SJCRH30 (cell line): Measurements from ENCODE around the gene UNC119B. TPM values are rescaled to one million over a fixed set of nuclear protein-coding genes. Genes with fewer than 3 reads are reported as not detected.
"Not testable (repeated sequence)": the region's sequence is repeated elsewhere in the genome, so short reads cannot be mapped to it uniquely, and the experiment has no call there.

ENCODE experiments used
- DNase-seq, 2 experiments: peaks; one replicate each; pipeline ENCODE4 v3.0.0-alpha.2; 2015 to 2020
- H3K27ac ChIP-seq: fragments of 250-450 bp; sonication (Bioruptor Pico); 2 replicates; pipeline ENCODE4 v1.5.1; 2020; ENCODE audit warnings: mild to moderate bottlenecking, moderate library complexity
- H3K27me3 ChIP-seq: fragments of 250-450 bp; sonication (Bioruptor Pico); 2 replicates; pipeline ENCODE4 v1.5.1; 2020; ENCODE audit warnings: mild to moderate bottlenecking, moderate library complexity
- H3K36me3 ChIP-seq: fragments of 250-450 bp; sonication (Bioruptor Pico); 2 replicates; pipeline ENCODE4 v1.5.1; 2020; ENCODE audit warnings: mild to moderate bottlenecking, moderate library complexity
- H3K4me1 ChIP-seq: fragments of 250-450 bp; sonication (Bioruptor Pico); 2 replicates; pipeline ENCODE4 v1.5.1; 2020; ENCODE audit warnings: mild to moderate bottlenecking, moderate library complexity
- H3K4me3 ChIP-seq: fragments of 250-450 bp; sonication (Bioruptor Pico); 2 replicates; pipeline ENCODE4 v1.5.1; 2020; ENCODE audit warnings: mild to moderate bottlenecking, moderate library complexity
- H3K9me3 ChIP-seq: fragments of 250-450 bp; sonication (Bioruptor Pico); replicated peaks from 2 replicates; pipeline ENCODE4 v1.5.1; 2020; ENCODE audit warnings: mild to moderate bottlenecking, moderate library complexity
- total RNA-seq: library from RNA; depleted of rRNA; stranded (reverse); fragments of >200 nt; shearing (Covaris generic); gene quantifications from 2 replicates; pipeline ENCODE4 v1.2.3, GENCODE V29; 2014

UNC119B gene
- total RNA-seq, 1 experiment from 2014 or later: 20.2 TPM

DNA sequence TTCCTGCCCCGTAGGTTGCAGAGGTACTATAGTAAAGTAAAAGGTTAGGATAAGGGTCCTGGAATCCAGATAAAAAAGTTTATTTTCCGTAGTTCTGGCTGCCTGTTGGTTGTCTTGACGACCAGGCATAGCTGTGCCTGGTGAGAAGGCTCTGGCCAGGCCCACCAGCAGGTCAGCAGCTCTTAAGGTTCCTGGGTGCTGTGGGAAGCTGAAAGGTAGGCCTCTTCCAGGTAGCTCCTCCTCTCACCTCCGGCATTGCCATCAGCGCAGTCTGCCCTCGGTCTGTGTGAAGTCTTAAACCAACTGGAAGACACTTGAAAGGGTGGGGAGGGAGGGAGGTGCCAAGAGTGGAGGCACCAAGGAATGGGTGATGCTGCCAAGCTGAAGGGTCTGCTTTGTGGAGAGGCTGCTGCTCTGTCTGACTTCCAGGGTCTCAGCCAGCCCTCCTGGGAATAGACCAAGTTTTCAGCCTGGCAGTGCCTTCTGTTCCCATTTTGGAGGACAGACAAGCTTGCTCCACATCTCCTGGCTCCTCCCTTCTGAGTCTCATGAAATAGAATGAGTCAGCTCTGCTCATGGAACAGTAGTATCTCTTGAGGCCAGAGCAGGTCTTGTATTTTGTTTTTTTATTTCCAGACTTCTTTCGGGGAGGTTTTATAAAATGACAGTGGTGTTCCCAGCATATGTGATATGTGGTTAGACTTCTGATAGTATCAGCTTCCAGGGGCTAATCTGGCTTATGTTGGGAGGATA, 10.2 kb downstream of the UNC119B start:
- Histone ChIP-seq H3K27ac (no peak overlapping the region), H3K4me3 (no peak overlapping the region), H3K36me3 (peaks cover 24% of the 10 kb centered on the region), H3K4me1 (no peaks in the 10 kb centered on the region), H3K9me3 (no peaks in the 10 kb centered on the region), H3K27me3 (no peaks in the 10 kb centered on the region)
- no peak for DNase-seq

DNA sequence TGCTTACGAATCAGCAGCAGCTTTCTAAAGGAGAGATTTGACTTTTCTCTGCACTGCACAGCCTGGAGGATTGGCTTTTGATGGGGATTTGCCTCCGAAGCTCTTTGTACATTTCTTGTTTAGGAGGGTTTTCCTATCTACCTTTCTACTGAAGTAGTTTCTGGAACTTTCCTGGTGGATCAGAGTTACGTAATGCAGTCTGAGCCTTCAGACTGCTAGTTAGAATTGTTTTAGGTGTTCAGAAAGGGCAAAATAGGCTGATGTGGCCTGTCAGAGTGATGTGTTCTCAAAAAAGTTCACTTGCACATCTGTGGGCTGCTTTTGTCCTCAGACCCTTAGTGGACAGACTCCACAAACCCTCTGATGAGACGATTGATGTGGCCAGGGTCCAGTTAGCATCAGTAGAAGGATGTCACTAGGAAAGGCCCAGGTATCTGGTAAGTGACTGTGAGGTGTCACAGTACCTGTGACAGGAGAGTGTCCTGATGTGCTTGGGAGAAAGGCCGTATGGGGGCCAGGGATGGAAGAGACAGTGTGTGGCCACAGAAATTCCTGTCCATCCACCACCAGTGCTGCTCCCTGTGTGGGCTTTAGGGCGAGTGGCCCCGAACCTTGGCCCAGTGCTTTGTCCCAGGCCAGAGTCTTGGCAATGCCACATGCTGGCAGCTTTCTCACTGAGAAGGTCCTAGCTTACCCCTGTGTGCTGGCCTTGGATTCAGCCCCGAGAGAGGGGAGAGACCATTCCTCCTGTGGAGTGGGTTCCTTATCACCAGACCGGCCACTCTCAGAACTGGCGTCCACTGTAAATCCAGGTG, 10.9 kb downstream of the UNC119B start:
- Histone ChIP-seq H3K4me1 (no peaks in the 10 kb centered on the region), H3K27me3 (no peaks in the 10 kb centered on the region), H3K36me3 (peaks cover 21% of the 10 kb centered on the region), H3K9me3 (no peaks in the 10 kb centered on the region), H3K27ac (no peak overlapping the region), H3K4me3 (no peak overlapping the region)
- no peak for DNase-seq

DNA sequence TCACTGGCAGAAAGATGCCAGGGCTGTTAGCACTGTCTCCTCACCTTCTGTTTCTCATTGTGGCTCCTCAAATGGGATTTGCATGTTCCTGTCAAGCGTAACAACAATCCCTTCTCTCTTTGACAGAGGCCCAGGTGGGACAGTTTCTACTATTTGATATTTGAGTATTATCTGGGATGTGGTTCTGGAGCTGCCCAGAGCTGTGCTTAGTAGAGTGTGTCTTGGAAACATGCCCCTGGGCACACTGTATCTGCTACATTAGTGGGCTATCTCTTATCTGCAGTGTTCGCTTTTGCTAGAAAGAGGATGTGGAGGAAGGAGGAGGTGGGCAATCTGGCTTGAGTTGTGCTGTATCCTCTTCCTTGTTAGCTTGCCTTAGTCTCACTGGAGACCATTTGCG, 11.6 kb downstream of the UNC119B start:
- H3K4me1 ChIP-seq: no peaks in the 10 kb centered on the region
- no peaks in the 10 kb centered on the region for H3K9me3 ChIP-seq
- no peak for DNase-seq
- H3K27me3 ChIP-seq: no peaks in the 10 kb centered on the region
- H3K4me3 ChIP-seq: no peak overlapping the region
- H3K27ac ChIP-seq: no peak overlapping the region
- peaks cover 20% of the 10 kb centered on the region for H3K36me3 ChIP-seq

DNA sequence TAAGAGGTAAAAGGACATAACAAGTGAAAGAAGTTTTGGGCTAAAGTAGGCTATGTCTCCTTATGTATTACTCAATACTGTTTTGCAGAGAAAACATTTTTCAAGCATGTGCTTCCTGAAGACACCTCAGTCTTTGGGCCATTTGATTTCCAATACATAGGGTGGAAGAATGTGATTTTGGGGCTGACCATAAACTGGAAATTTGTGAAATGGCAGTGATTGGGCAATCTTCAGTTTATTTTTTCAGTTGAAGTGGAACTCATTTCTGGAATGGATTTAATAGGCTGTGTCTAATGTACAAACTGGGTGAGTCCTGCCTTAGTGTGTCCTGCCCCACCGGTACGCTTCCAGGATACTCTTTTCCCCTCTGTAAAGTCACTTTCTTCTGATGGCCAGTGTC, 12.5 kb downstream of the UNC119B start:
- DNase-seq: no peak
- Histone ChIP-seq H3K9me3 (no peaks in the 10 kb centered on the region), H3K36me3 (peaks cover 20% of the 10 kb centered on the region), H3K4me3 (no peak overlapping the region), H3K4me1 (no peaks in the 10 kb centered on the region), H3K27me3 (no peaks in the 10 kb centered on the region), H3K27ac (no peak overlapping the region)

DNA sequence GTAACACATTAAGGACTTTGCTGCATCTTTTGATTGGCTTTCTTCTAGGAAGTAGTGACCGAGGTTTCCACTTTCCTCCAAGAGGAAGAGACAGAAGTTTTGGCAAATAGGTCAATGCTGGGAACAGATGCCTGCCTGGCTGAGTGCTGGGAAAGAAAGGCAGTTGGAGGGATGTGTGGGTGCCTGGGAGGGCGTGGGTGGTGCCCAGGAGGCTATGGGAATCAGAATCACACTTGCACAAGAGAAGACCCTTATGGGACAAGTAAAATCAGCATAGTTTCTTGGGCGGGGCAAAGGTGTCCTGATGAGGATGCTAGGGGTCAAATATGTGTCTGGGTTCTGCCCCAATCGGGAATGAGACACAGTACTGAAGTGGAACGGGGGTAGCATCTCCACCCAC, 14.5 kb downstream of the UNC119B start:
- no peak for DNase-seq
- Histone ChIP-seq H3K4me1 (no peaks in the 10 kb centered on the region), H3K27ac (no peak overlapping the region), H3K36me3 (peaks cover 7% of the 10 kb centered on the region; the same call in 1 of the 2 replicates), H3K27me3 (no peaks in the 10 kb centered on the region), H3K4me3 (peak overlapping the region; percentile 63; the same call in 1 of the 2 replicates), H3K9me3 (no peaks in the 10 kb centered on the region)

DNA sequence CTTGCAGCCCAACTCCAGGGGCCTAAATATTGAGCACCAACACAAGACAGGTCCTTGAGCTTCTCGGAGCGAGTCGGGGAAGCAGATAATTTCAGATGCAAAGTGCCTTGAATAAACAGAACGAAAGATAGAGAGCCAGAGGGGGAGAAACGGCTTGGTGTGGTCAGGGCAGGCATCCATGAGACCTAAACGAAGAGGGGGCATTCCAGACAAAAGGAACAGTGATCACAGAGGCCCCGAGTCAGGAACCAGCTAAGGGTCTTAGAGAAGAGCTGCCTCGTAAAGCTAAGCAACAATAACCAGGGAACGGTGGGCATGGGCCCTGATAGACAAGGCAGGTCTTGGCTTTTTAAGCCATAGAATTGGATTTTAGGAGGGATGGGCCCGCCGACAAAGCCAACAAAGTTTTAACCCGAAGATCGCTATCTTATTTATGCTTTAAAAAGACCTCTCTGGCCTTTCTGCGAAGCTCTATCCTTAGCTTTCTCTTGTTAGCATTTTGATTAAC, 14.9 kb downstream of the UNC119B start:
- peak overlapping the region; percentile 63 for H3K4me3 ChIP-seq
- H3K36me3 ChIP-seq: 0 out of 2 replicates have a peak, but pooled peaks cover 3% of the 10 kb centered on the region
- no peaks in the 10 kb centered on the region for H3K9me3 ChIP-seq
- no peak for DNase-seq
- H3K27me3 ChIP-seq: no peaks in the 10 kb centered on the region
- H3K27ac ChIP-seq: no peak overlapping the region
- no peaks in the 10 kb centered on the region for H3K4me1 ChIP-seq

DNA sequence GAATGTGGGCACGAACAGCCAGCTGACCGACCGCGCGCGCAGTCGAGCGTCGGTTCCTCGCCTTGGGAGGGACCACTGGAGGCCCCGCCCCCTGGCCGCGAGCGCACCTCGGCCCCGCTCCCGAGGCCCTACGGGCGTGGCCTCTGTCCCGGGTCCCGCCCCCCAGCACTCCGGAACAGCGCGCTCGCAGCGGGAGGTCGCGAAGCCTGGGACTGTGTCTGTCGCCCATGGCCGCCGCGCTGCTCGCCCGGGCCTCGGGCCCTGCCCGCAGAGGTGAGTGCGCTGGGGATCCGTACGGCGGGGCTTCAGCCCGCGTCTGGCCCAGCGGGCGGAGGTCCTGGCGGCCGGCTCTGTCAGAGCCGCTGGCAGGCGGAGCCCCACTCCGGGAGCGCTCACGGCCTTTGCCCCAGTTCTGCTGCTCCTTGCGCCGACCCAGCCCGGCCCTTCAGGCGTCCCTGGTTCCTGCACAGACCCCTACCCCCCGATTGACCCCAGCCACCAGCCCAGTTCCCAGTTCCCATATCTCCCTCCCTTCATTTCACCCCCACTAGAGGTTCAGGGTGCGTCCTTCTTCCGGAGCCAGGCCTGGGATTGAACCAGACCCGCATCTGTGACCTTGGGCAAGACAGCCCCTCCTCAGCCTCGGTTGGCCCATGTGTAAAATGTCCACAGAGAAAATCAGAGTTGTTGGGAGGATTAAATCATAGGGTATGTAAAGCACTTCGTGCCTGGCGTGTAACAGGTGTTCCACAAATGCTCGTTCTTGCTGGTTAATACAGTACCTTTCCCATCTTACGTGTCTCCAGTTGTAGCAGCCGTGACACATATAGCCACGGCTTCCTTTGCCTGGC, 15.6 kb downstream of the UNC119B start, which contains the start of gene ACADS:
Gene ACADS (plus strand): TSS at position 168 of the 851 bp plus-strand sequence. CDS start 60 bp downstream, at position 228.
- Histone ChIP-seq H3K4me1 (no peaks in the 10 kb centered on the region), H3K9me3 (no peaks in the 10 kb centered on the region), H3K27ac (no peak within 1 kb of the TSS), H3K36me3 (0 out of 2 replicates have a peak, but pooled peaks cover 3% of the 10 kb centered on the region), H3K27me3 (no peaks in the 10 kb centered on the region), H3K4me3 (peak within 1 kb of the TSS; percentile 63)
- peak; percentile 64 to 75 for DNase-seq

DNA sequence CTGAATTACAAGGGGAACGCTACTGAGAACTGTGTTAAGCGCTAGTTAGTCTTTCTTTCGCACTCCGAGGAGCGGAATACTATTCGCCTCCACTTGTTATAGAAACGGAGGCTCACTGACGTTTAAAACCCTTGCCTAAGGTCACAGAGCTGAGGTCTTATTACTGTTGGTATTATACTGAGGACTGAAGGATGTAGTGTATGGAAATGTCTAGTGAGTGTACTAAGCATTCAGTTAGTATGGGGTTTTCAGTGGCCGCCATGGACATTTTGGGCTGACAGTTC, 16.2 kb downstream of the UNC119B start:
- H3K9me3 ChIP-seq: no peaks in the 10 kb centered on the region
- H3K4me3 ChIP-seq: no peak overlapping the region

DNA sequence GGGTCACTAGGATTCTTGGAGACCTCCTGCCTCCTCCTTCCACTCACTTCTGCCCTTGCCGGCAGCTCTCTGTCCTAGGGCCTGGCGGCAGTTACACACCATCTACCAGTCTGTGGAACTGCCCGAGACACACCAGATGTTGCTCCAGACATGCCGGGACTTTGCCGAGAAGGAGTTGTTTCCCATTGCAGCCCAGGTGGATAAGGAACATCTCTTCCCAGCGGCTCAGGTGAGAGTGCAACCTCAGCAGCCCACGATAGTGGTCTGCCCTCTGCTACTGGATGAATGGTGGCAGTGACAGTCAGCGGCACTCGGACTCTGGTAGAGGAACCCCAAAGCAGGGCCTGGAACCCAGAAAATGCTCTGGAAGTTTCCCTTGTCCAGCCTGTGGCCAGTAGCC, 16.7 kb downstream of the UNC119B start:
- no peaks in the 10 kb centered on the region for H3K9me3 ChIP-seq
- no peaks in the 10 kb centered on the region for H3K36me3 ChIP-seq
- no peaks in the 10 kb centered on the region for H3K27me3 ChIP-seq
- no peak for DNase-seq
- no peaks in the 10 kb centered on the region for H3K4me1 ChIP-seq
- H3K4me3 ChIP-seq: no peak overlapping the region
- H3K27ac ChIP-seq: no peak overlapping the region

More for the DNA sequence above, 16.2 kb downstream of the UNC119B start:
- DNase-seq: no peak
- no peaks in the 10 kb centered on the region for H3K4me1 ChIP-seq
- H3K36me3 ChIP-seq: no peaks in the 10 kb centered on the region
- no peak overlapping the region for H3K27ac ChIP-seq
- no peaks in the 10 kb centered on the region for H3K27me3 ChIP-seq

DNA sequence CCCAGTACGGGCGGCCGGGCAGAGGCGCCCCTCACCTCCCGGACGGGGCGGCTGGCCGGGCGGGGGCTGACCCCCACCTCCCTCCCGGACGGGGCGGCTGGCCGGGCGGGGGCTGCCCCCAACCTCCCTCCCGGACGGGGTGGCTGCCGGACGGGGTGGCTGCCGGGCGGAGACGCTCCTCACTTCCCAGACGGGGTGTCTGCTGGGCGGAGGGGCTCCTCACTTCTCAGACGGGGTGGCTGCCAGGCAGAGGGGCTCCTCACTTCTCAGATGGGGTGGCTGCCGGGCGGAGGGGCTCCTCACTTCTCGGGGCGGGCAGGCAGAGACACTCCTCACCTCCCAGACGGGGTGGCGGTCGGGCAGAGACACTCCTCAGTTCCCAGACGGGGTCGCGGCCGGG, 21.9 kb downstream of the UNC119B start:
- H3K27ac ChIP-seq, H3K9me3 ChIP-seq, DNase-seq, H3K4me1 ChIP-seq, H3K4me3 ChIP-seq, H3K36me3 ChIP-seq, H3K27me3 ChIP-seq: not testable (repeated sequence)

DNA sequence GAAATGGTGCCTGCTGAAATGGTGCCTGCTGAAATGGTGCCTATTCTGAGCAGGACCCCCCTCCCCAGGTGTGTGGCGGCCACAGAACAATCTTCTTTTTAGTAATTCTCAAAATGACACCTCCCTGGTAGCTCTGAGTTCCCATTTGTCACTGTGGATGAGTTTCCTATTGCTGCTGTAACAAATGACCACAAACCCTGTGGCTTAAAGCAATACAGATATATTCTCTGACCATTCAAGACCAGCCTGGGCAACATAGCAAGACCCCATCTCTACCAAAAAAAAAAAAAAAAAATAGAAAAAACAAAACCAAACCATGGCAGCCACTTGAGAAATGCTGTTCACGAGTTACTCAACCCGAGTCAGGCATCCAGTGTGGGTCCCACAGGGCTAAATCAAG, 23.3 kb downstream of the UNC119B start:
- no peaks in the 10 kb centered on the region for H3K27me3 ChIP-seq
- H3K9me3 ChIP-seq: no peaks in the 10 kb centered on the region
- no peaks in the 10 kb centered on the region for H3K36me3 ChIP-seq
- no peak overlapping the region for H3K27ac ChIP-seq
- no peak for DNase-seq
- no peak overlapping the region for H3K4me3 ChIP-seq
- no peaks in the 10 kb centered on the region for H3K4me1 ChIP-seq

DNA sequence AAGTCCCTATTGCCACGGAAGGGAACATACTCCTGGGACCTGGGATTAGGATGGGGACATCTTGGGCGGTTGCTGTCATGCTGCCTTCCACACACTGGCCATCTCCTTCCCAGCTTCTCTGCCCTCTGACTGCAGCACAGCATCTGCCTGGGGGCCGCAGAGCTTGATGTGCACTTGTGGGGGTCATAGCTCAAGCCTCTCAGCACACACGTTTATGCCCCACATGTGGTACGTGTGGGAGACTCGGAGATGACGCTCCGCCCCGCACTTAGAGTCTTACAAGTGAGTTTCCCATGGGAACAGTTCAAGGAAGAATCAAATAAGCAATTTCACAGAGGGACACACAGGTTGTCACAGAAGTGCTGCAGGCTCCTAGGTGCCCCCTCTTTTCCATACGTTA, 24.0 kb downstream of the UNC119B start:
- Histone ChIP-seq H3K4me3 (no peak overlapping the region), H3K27me3 (no peaks in the 10 kb centered on the region), H3K27ac (no peak overlapping the region), H3K9me3 (no peaks in the 10 kb centered on the region), H3K4me1 (no peaks in the 10 kb centered on the region), H3K36me3 (no peaks in the 10 kb centered on the region)
- DNase-seq: no peak

DNA sequence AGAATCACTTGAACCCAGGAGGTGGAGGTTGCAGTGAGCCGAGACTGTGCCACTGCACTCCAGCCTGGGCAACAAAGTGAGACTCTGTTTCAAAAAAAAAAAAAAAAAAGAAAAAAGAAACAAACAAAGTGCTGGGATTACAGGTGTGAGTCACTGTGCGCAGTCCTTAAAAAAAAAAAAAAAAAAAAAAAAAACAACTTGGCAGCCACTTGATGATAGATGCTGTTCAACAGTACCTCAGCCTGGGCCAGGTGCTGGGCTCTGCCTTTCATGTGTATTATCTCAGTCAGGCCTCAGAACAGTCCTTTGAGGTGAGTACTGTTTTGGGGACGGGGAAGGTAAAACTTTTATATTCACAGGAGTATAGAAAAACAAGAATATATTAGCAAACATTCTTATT, 24.9 kb downstream of the UNC119B start:
- Histone ChIP-seq H3K9me3 (no peaks in the 10 kb centered on the region), H3K4me1 (no peaks in the 10 kb centered on the region), H3K36me3 (no peaks in the 10 kb centered on the region), H3K4me3 (no peak overlapping the region), H3K27ac (no peak overlapping the region), H3K27me3 (no peaks in the 10 kb centered on the region)
- DNase-seq: no peak

DNA sequence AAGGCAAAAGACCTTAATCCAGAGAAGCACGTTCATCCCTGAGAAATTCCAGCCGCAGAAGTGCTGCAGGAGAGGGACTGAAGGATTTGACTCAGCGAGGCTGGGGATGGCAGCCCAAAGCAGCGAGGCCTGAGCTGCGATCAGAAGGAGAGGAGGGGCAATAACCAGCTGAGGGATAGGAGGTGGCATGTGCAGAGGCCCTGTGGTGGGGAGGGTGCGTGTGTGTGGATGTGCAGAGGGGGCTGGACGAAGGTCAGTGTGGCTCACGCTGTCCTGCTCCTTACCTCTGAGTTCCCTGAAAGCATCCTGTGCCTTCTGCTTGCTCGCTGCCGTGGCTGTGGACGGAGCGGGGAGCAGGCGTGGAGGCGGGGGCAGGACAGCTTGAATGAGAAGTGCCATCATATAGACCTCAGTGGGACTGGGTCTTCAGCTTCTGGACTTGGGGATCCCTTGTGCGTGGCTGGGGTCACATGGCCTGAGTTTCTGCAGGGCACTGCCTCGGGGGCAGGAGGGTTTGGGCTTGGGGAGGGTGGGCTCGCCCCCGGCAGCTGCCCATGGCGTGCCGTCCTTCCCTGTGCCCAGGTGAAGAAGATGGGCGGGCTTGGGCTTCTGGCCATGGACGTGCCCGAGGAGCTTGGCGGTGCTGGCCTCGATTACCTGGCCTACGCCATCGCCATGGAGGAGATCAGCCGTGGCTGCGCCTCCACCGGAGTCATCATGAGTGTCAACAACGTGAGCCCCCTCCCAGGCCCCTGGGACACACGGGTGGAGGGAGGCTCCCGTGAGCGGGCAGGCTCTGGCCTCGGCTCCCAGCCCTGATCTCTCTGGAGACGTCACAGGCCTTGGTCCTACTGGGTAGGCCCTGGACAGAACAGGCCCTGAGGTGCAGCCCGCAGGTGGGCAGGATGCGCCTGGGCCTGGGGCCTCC, 26.4 kb downstream of the UNC119B start:
- no peak overlapping the region for H3K27ac ChIP-seq

More for the DNA sequence above, 26.4 kb downstream of the UNC119B start:
- H3K27me3 ChIP-seq: no peaks in the 10 kb centered on the region
- H3K36me3 ChIP-seq: no peaks in the 10 kb centered on the region
- H3K4me1 ChIP-seq: peaks cover under 1% of the 10 kb centered on the region; the same call in 1 of the 2 replicates
- H3K4me3 ChIP-seq: no peak overlapping the region
- no peak for DNase-seq
- H3K9me3 ChIP-seq: no peaks in the 10 kb centered on the region
